PC-9 (cell line): Measurements from ENCODE around the gene SBF1. TPM values are rescaled to one million over a fixed set of nuclear protein-coding genes. Genes with fewer than 3 reads are reported as not detected.

Source experiments
- BruUV-seq: library from RNA; stranded (reverse); fragments of 400-500 nt; replicated peaks from 2 replicates; lab custom pipeline; 2021; lab: Mats Ljungman, UMichigan
- CTCF ChIA-PET: fragments of 300-600 bp; sonication (Branson Sonifier 250); formaldehyde crosslinking; loops from one replicate; lab custom pipeline; 2022; ENCODE audit warnings: antibody characterized with exemption; lab: Charles Lee
- POLR2A ChIA-PET: fragments of 300-600 bp; sonication (Branson Sonifier 250); formaldehyde crosslinking; loops from one replicate; lab custom pipeline; 2022; ENCODE audit warnings: antibody characterized with exemption; ENCODE audit not compliant: unreplicated experiment; lab: Charles Lee
- DNase-seq, 2 experiments: peaks; one replicate each; pipeline versions ENCODE4 v3.0.0 to v3.0.0-alpha.2; 2015 to 2022; ENCODE audit warnings: mixed read lengths in 1 of 2
- H2AFZ ChIP-seq: fragments of 200-600 bp; sonication (generic); 2 replicates; pipeline ENCODE4 v1.8.1; 2017; ENCODE audit warnings: antibody characterized with exemption
- H3F3A ChIP-seq: fragments of 200-600 bp; sonication (generic); 2 replicates; pipeline ENCODE4 v1.8.1; 2017; ENCODE audit warnings: antibody characterized with exemption, mild to moderate bottlenecking, low read depth; ENCODE audit not compliant: insufficient read depth
- H3K27ac ChIP-seq: fragments of 200-600 bp; sonication (generic); 2 replicates; pipeline ENCODE4 v1.6.1; 2016; ENCODE audit warnings: mixed run types
- H3K27me3 ChIP-seq: fragments of 200-600 bp; sonication (generic); 2 replicates; pipeline ENCODE4 v1.6.1; 2016; ENCODE audit warnings: low read depth, mixed run types; ENCODE audit not compliant: insufficient read depth
- H3K36me3 ChIP-seq: fragments of 200-600 bp; sonication (generic); 2 replicates; pipeline ENCODE4 v1.6.1; 2016; ENCODE audit warnings: low read depth, mixed run types
- H3K4me1 ChIP-seq: fragments of 200-600 bp; sonication (generic); replicated peaks from 2 replicates; pipeline ENCODE4 v1.6.1; 2016; ENCODE audit warnings: mixed run types; ENCODE audit not compliant: insufficient read depth
- H3K4me2 ChIP-seq: fragments of 200-600 bp; sonication (generic); 2 replicates; pipeline ENCODE4 v1.6.1; 2017; ENCODE audit warnings: mixed run types
- H3K4me3 ChIP-seq: fragments of 200-600 bp; sonication (generic); 2 replicates; pipeline ENCODE4 v1.6.1; 2016; ENCODE audit warnings: mixed run types
- H3K79me2 ChIP-seq: fragments of 200-600 bp; sonication (generic); 2 replicates; pipeline ENCODE4 v1.6.1; 2017; ENCODE audit warnings: low read depth, mixed run types
- H3K9me2 ChIP-seq: fragments of 200-600 bp; sonication (generic); 2 replicates; pipeline ENCODE4 v1.8.1; 2017; ENCODE audit warnings: mild to moderate bottlenecking; ENCODE audit not compliant: insufficient read depth
- H3K9me3 ChIP-seq: fragments of 200-600 bp; sonication (generic); 2 replicates; pipeline ENCODE4 v1.8.1; 2016; ENCODE audit warnings: low read depth; ENCODE audit not compliant: insufficient read depth
- H4K20me1 ChIP-seq: fragments of 200-600 bp; sonication (generic); 2 replicates; pipeline ENCODE4 v1.8.1; 2017; ENCODE audit not compliant: insufficient read depth
- CTCF ChIP-seq: fragments of 200-600 bp; sonication (generic); conservative IDR thresholded peaks from 2 replicates; pipeline ENCODE4 v1.6.1; 2017; ENCODE audit warnings: mixed run types, antibody characterized with exemption, mild to moderate bottlenecking, moderate library complexity
- EZH2 ChIP-seq: fragments of 200-600 bp; sonication (generic); IDR thresholded peaks from 2 replicates; pipeline ENCODE4 v1.8.0; 2017; ENCODE audit warnings: antibody characterized with exemption, low read depth
- intact Hi-C: fragments of 100-400 bp; cut with micrococcal nuclease; formaldehyde crosslinking; loops from one replicate; pipeline ENCODE4 v1.10.0; 2022; ENCODE audit not compliant: unreplicated experiment
- total RNA-seq: library from RNA; stranded (reverse); gene quantifications from 2 replicates; pipeline ENCODE4 v1.2.3, GENCODE V29; 2021

The SBF1 gene
- total RNA-seq, 1 experiment from 2014 or later, result 85.2 TPM

- POLR2A ChIA-PET, result interaction anchor here (0.6 kb wide), 1 partner anchor 13 kb away, joined by 3 read pairs; no protein-coding TSS in a partner anchor
These were observed 10.6 kb upstream of the SBF1 start for GRCh38 chr22:50485221-50486131.

GRCh38 chr22:50483977-50484853 lies 9.4 kb upstream of the SBF1 start:
- TF ChIP-seq EZH2, result no peak
- TF ChIP-seq CTCF, result no peak
- no peaks in the 10 kb centered on the region for H3K79me2 ChIP-seq
- intact Hi-C loops, result no loop called here
- peaks cover 17% of the 10 kb centered on the region; the same call in 1 of the 2 replicates for H3K4me1 ChIP-seq
- no peaks in the 10 kb centered on the region for H3K27me3 ChIP-seq
- H3K4me3 ChIP-seq, result no peak overlapping the region
- no peaks in the 10 kb centered on the region for H3K9me2 ChIP-seq
- H3K36me3 ChIP-seq, result peaks cover 7% of the 10 kb centered on the region
- ChIA-PET POLR2A (interaction anchor here (0.6 kb wide), 1 partner anchor 11 kb away, joined by 3 read pairs; no protein-coding TSS in a partner anchor), CTCF (no interaction called here)
- peaks cover 29% of the 10 kb centered on the region for H3F3A ChIP-seq
- no peak overlapping the region for H2AFZ ChIP-seq
- no peak overlapping the region for H3K4me2 ChIP-seq
- H3K9me3 ChIP-seq, result no peaks in the 10 kb centered on the region
- no peak overlapping the region for H3K27ac ChIP-seq
- H4K20me1 ChIP-seq, result peaks cover 9% of the 10 kb centered on the region
- no peak for DNase-seq
- BruUV-seq, result no TSS peak

More at GRCh38 chr22:50485221-50486131, 10.6 kb upstream of the SBF1 start:
- no peak overlapping the region for H3K4me3 ChIP-seq
- no peaks in the 10 kb centered on the region for H3K9me2 ChIP-seq
- CTCF ChIA-PET, result interaction anchor here (0.9 kb wide), 1 partner anchor 40 kb away, joined by 3 read pairs; the partner anchor contains the start of gene SCO2
- peaks cover 7% of the 10 kb centered on the region for H3K36me3 ChIP-seq
- BruUV-seq, result no TSS peak
- peaks cover 9% of the 10 kb centered on the region for H4K20me1 ChIP-seq
- H3K27ac ChIP-seq, result no peak overlapping the region
- DNase-seq, result peak in 1 of 2 experiments; percentile 77
- H3K27me3 ChIP-seq, result no peaks in the 10 kb centered on the region
- peaks cover 18% of the 10 kb centered on the region for H3F3A ChIP-seq
- no peaks in the 10 kb centered on the region for H3K79me2 ChIP-seq
- intact Hi-C loops, result no loop called here
- TF ChIP-seq CTCF (no peak; the same call in 1 of the 2 replicates), EZH2 (no peak)
- no peak overlapping the region for H3K4me2 ChIP-seq
- no peak overlapping the region for H2AFZ ChIP-seq
- no peaks in the 10 kb centered on the region for H3K9me3 ChIP-seq
- H3K4me1 ChIP-seq, result peaks cover 17% of the 10 kb centered on the region; the same call in 1 of the 2 replicates

- BruUV-seq, result no TSS peak
- ChIA-PET CTCF (no interaction called here), POLR2A (no interaction called here)
- Histone ChIP-seq H3K79me2 (no peaks in the 10 kb centered on the region), H4K20me1 (peaks cover 9% of the 10 kb centered on the region), H3K27me3 (no peaks in the 10 kb centered on the region), H2AFZ (no peak overlapping the region), H3K9me3 (no peaks in the 10 kb centered on the region), H3K27ac (no peak overlapping the region), H3F3A (peaks cover 29% of the 10 kb centered on the region), H3K4me2 (peak overlapping the region; percentile 96; the same call in 1 of the 2 replicates), H3K36me3 (peaks cover 7% of the 10 kb centered on the region), H3K4me1 (peaks cover 17% of the 10 kb centered on the region; the same call in 1 of the 2 replicates), H3K9me2 (no peaks in the 10 kb centered on the region), H3K4me3 (no peak overlapping the region)
- intact Hi-C loops, result no loop called here
- DNase-seq, result no peak
- TF ChIP-seq EZH2 (no peak), CTCF (no peak)
These were observed 8.7 kb upstream of the SBF1 start for GRCh38 chr22:50483556-50483955.
